ENCODE results near the gene JAKMIP2.
"Not testable (repeated sequence)": the region's sequence is repeated elsewhere in the genome, so short reads cannot be mapped to it uniquely, and the experiment has no call there.

JAKMIP2 gene

DNA sequence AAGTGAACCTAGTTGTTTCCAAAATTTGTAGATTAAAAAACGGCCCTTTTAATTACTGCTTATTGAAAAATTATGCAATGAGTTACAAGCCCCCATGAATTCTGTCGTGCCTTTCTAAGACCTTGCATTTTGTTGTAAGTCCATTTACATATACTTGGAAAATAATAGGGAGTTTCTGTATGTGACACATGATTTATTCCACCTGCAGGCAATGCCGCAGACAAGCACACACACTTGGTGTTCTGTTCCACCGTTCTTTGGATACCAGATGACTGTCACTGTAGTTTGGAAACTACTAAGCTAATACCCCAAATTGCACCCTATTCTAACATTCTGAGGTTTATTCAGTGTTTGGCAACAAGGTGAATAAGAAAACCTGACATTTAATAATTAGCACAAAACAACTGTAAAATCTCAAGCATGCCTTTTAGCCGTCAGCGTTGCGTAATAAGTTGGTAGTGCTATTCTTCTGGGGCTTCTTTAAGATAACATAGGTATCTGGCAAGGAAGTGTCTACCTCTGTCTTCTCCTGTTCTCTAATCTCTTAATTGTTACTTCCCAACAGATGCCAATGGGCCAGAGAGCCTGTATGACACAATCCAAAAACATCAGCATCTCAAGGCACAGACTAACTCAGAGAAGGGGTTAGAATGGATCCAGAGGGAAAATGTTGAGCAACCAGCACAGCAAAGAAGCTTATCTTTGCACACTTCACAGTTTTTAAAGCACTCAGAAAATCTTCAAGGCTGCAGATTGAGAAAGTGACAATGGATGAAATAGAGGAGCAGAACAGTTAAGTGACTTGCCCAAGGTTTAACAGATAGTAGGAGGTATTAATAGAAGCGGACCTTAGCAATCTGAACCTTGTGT, 224.4 kb downstream of the JAKMIP2 start:
- no peak for DNase-seq (ENCODE audit: low read depth in 1 of 2, low spot score in 1 of 2)
- no peak overlapping the region for H3K27ac ChIP-seq (replicated peaks)
- H3K27me3 ChIP-seq (ENCODE audit: insufficient read depth, poor library complexity, severe bottlenecking), result peaks cover 2% of the 10 kb centered on the region
- TF ChIP-seq GABPA (IDR thresholded peaks at IDR 0.05; ENCODE audit: low read depth) (no peak), REST (IDR thresholded peaks at IDR 0.05; ENCODE audit: insufficient replicate concordance, low read depth) (no peak), SPI1 (IDR thresholded peaks at IDR 0.05; ENCODE audit: borderline replicate concordance, low read depth) (no peak), CTCF (IDR thresholded peaks at IDR 0.05; ENCODE audit: insufficient read depth, low read length) (no peak), POLR2AphosphoS5 (IDR thresholded peaks at IDR 0.05; ENCODE audit: low read depth) (no peak)
- H3K4me3 ChIP-seq (replicated peaks; ENCODE audit: insufficient read depth, low read length), result no peak overlapping the region

DNA sequence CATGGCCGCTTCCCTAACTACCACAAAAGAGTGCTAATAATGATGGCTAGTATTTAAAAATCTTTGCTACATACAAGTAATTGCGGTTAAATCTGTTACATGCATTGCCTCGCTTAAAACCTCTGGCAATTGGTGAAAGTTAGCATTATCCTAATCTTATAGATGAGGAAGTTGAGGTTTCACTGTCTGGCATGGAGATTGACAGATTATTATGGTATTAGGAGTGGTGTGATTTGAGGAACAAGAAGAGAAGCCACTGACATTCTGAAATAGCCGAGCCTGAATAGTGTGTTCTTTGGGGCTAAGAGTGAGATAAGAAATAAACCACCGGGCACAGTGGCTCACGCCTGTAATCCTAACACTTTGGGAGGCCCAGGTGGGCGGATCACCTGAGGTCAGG, 227.4 kb downstream of the JAKMIP2 start:
- DNase-seq (ENCODE audit: low read depth in 1 of 2, low spot score in 1 of 2), result no peak
- TF ChIP-seq REST (IDR thresholded peaks at IDR 0.05; ENCODE audit: insufficient replicate concordance, low read depth) (no peak), POLR2AphosphoS5 (IDR thresholded peaks at IDR 0.05; ENCODE audit: low read depth) (no peak), SPI1 (IDR thresholded peaks at IDR 0.05; ENCODE audit: borderline replicate concordance, low read depth) (no peak), GABPA (IDR thresholded peaks at IDR 0.05; ENCODE audit: low read depth) (no peak), CTCF (IDR thresholded peaks at IDR 0.05; ENCODE audit: insufficient read depth, low read length) (no peak)
- H3K4me3 ChIP-seq (replicated peaks; ENCODE audit: insufficient read depth, low read length), result no peak overlapping the region
- peaks cover 2% of the 10 kb centered on the region for H3K27me3 ChIP-seq (ENCODE audit: insufficient read depth, poor library complexity, severe bottlenecking)
- H3K27ac ChIP-seq (replicated peaks), result no peak overlapping the region

DNA sequence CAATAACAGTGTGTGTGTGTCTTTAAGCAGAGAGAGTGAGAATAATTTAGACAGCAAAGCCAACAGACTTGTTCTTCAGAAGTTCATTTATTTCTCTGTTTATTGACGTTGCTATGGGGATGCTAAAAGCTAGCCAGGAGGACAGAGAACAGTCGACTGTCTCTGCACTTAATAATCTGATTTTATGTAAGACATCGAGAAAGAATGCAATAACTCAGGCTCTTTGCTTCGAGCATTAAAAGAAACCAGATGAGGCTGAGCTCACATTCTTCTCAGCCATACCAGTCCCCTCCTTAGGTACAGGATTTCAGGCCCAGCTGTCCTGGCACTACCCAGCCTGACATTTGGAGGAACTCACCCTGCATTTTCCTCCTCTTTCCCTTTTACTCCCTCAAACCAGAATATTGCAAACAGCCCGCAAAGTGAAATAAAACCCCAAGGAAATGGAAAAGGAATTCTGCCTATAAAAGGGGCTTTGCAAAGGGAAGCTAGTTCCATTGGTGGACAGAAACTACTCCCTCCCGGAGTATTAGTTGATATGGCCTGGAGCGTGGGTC, 228.2 kb downstream of the JAKMIP2 start:
- Histone ChIP-seq H3K4me3 (replicated peaks; ENCODE audit: insufficient read depth, low read length) (no peak overlapping the region), H3K27ac (replicated peaks) (no peak overlapping the region), H3K27me3 (ENCODE audit: insufficient read depth, poor library complexity, severe bottlenecking) (peaks cover 2% of the 10 kb centered on the region)
- no peak for DNase-seq (ENCODE audit: low read depth in 1 of 2, low spot score in 1 of 2)
- TF ChIP-seq REST (IDR thresholded peaks at IDR 0.05; ENCODE audit: insufficient replicate concordance, low read depth) (no peak), GABPA (IDR thresholded peaks at IDR 0.05; ENCODE audit: low read depth) (no peak), CTCF (IDR thresholded peaks at IDR 0.05; ENCODE audit: insufficient read depth, low read length) (no peak), POLR2AphosphoS5 (IDR thresholded peaks at IDR 0.05; ENCODE audit: low read depth) (no peak), SPI1 (IDR thresholded peaks at IDR 0.05; ENCODE audit: borderline replicate concordance, low read depth) (no peak)

GRCh38 chr5:147553817-147554216, 228.7 kb downstream of the JAKMIP2 start:
- not testable (repeated sequence) for H3K27me3 ChIP-seq (ENCODE audit: insufficient read depth, poor library complexity, severe bottlenecking); H3K4me3 ChIP-seq (replicated peaks; ENCODE audit: insufficient read depth, low read length); DNase-seq (ENCODE audit: low read depth in 1 of 2, low spot score in 1 of 2); H3K27ac ChIP-seq (replicated peaks)

Data from HL-60 (cell line).